BE2C (cell line): ENCODE data around the gene LDB3.

Experiments
- DNase-seq: peaks from one replicate; pipeline ENCODE4 v3.0.0-alpha.2; 2020
- H3K27me3 ChIP-seq: fragments of 250-450 bp; sonication (Bioruptor Pico); 2 replicates; pipeline ENCODE4 v1.5.1; 2020; ENCODE audit warnings: mild to moderate bottlenecking
- H3K36me3 ChIP-seq: fragments of 250-450 bp; sonication (Bioruptor Pico); 2 replicates; pipeline ENCODE4 v1.5.1; 2020; ENCODE audit warnings: mild to moderate bottlenecking
- H3K4me1 ChIP-seq: fragments of 250-450 bp; sonication (Bioruptor Pico); 2 replicates; pipeline ENCODE4 v1.5.1; 2020
- H3K4me3 ChIP-seq: 2 replicates; pipeline ENCODE4 v1.5.1; 2011; ENCODE audit warnings: low read depth, low read length
- H3K9me3 ChIP-seq: fragments of 250-450 bp; sonication (Bioruptor Pico); 2 replicates; pipeline ENCODE4 v1.5.1; 2020
- CTCF ChIP-seq: IDR thresholded peaks from 2 replicates; pipeline ENCODE4 v1.5.1; 2012; ENCODE audit warnings: mild to moderate bottlenecking, low read depth, low read length

LDB3 gene

GRCh38 chr10:86759073-86759672 is 90.9 kb downstream of the LDB3 start:
- Histone ChIP-seq H3K4me1 (no peaks in the 10 kb centered on the region), H3K36me3 (peaks cover 2% of the 10 kb centered on the region), H3K4me3 (no peak overlapping the region; the same call in 1 of the 2 replicates), H3K27me3 (no peaks in the 10 kb centered on the region), H3K9me3 (no peaks in the 10 kb centered on the region)
- no peak for TF ChIP-seq CTCF
- no peak for DNase-seq

GRCh38 chr10:86763404-86763803 is 95.1 kb downstream of the LDB3 start:
- H3K4me1 ChIP-seq: no peaks in the 10 kb centered on the region
- peaks cover 2% of the 10 kb centered on the region; the same call in 1 of the 2 replicates for H3K36me3 ChIP-seq
- no peak for TF ChIP-seq CTCF
- no peaks in the 10 kb centered on the region for H3K27me3 ChIP-seq
- H3K9me3 ChIP-seq: no peaks in the 10 kb centered on the region
- H3K4me3 ChIP-seq: no peak overlapping the region
- DNase-seq: no peak

GRCh38 chr10:86765548-86765947 is 97.2 kb downstream of the LDB3 start:
- TF ChIP-seq CTCF: no peak
- Histone ChIP-seq H3K9me3 (no peaks in the 10 kb centered on the region), H3K36me3 (peaks cover 1% of the 10 kb centered on the region; the same call in 1 of the 2 replicates), H3K27me3 (no peaks in the 10 kb centered on the region), H3K4me1 (peaks cover 3% of the 10 kb centered on the region; the same call in 1 of the 2 replicates), H3K4me3 (no peak overlapping the region)
- DNase-seq: no peak

- H3K27me3 ChIP-seq: no peaks in the 10 kb centered on the region
- H3K4me3 ChIP-seq: no peak overlapping the region
- H3K36me3 ChIP-seq: no peaks in the 10 kb centered on the region
- H3K9me3 ChIP-seq: no peaks in the 10 kb centered on the region
- no peak for TF ChIP-seq CTCF
- peaks cover 3% of the 10 kb centered on the region; the same call in 1 of the 2 replicates for H3K4me1 ChIP-seq
- DNase-seq: no peak
Observed at GRCh38 chr10:86768412-86769062, 100.2 kb downstream of the LDB3 start.

GRCh38 chr10:86769991-86770390 is 101.7 kb downstream of the LDB3 start:
- no peak for DNase-seq
- Histone ChIP-seq H3K4me3 (no peak overlapping the region), H3K4me1 (peaks cover 8% of the 10 kb centered on the region), H3K9me3 (no peaks in the 10 kb centered on the region), H3K27me3 (no peaks in the 10 kb centered on the region), H3K36me3 (no peaks in the 10 kb centered on the region)
- no peak for TF ChIP-seq CTCF

- no peak for TF ChIP-seq CTCF
- Histone ChIP-seq H3K4me1 (peaks cover 8% of the 10 kb centered on the region), H3K9me3 (no peaks in the 10 kb centered on the region), H3K36me3 (no peaks in the 10 kb centered on the region), H3K27me3 (no peaks in the 10 kb centered on the region), H3K4me3 (no peak overlapping the region)
- DNase-seq: no peak
Observed at GRCh38 chr10:86770412-86770960, 102.2 kb downstream of the LDB3 start.
